ENCODE data around the gene ZNRF3.

ZNRF3 gene

DNA sequence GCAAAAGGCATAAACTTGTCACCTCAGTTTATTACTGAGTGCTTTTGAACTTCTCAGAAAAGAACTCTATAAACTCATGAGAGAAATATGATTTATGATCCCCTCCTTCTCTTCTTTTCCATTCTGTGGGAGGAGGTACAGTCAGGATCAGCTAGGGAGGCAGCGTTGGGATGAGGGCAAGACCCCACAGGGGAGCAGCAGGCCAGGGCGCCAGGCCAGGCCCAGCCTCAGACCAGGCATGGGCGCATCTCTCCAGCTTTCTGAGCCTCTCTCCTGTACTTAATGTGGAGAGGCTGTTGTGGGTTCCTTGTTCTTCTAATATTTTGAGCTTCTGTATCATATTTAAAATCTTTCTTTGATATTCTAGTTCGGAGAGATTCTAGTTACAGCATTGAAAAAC lies 106.5 kb downstream of the ZNRF3 start:
- TF ChIP-seq, protein P1, sequence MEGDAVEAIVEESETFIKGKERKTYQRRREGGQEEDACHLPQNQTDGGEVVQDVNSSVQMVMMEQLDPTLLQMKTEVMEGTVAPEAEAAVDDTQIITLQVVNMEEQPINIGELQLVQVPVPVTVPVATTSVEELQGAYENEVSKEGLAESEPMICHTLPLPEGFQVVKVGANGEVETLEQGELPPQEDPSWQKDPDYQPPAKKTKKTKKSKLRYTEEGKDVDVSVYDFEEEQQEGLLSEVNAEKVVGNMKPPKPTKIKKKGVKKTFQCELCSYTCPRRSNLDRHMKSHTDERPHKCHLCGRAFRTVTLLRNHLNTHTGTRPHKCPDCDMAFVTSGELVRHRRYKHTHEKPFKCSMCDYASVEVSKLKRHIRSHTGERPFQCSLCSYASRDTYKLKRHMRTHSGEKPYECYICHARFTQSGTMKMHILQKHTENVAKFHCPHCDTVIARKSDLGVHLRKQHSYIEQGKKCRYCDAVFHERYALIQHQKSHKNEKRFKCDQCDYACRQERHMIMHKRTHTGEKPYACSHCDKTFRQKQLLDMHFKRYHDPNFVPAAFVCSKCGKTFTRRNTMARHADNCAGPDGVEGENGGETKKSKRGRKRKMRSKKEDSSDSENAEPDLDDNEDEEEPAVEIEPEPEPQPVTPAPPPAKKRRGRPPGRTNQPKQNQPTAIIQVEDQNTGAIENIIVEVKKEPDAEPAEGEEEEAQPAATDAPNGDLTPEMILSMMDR (IDR thresholded peaks at IDR 0.05; ENCODE audit: control insufficient read depth, extremely low read depth, insufficient read depth): no peak
- DNase-seq (ENCODE audit: low read depth): no peak
- H3K4me3 ChIP-seq (ENCODE audit: low read depth, low read length): no peak overlapping the region

DNA sequence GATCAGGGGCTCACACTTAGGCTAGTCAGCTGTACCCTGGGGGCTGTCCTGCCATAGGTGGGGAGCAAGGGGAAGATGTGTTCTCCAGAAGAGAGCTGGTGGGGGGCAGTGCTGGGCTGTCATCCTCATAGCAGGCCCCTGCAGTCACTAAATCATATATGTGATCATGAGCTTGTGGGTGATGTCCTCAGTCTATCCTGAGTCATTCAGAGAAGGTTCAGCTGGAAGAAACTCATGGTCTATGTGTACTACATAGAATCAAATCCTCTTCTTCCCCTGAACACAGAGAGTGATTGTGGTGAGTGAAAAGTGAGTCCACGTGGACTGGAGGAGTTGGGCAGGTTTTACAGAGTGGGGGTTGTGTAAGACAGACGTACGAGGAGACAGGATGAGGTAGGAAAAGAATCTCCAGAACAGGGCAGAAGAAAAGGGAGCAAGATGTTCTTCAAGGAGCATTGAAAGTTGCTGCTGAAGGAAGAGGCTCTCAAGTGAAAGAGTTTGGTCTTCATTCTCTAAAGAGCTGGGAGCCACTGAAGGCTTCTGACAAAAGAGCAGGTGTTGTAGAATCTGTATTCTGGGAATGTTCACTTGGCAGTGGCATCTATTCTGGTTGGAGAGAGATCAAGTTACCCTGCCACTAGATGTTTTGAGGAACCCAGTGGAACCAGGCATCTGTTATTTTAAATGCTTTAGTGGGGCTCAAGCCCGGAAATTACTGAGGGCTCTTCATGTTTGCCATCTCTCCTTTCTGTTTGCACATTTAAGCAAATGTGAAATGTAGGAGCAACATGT lies 109.4 kb downstream of the ZNRF3 start:
- no peak overlapping the region for H3K4me3 ChIP-seq (ENCODE audit: low read depth, low read length)
- TF ChIP-seq, protein P1 (IDR thresholded peaks at IDR 0.05; ENCODE audit: control insufficient read depth, extremely low read depth, insufficient read depth): no peak
- DNase-seq (ENCODE audit: low read depth): no peak

DNA sequence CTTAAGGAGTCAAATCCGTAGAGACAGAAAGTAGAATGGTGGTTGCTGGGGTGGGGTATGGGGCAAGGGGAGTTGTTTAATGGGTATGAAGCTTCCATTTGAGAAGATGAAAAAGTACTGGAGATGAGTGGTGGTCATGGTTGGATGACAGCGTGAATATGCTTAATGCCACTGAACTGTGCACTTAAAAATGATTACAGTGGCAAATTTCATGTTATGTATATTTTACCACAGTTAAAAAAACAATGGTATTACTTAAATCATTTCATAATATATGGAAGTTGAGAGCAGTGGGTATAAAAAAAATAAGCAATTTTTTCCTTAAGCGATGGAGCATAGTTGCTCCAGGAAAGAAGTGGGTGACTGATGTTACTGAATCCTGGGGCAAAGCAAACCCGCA lies 111.2 kb downstream of the ZNRF3 start:
- H3K4me3 ChIP-seq (ENCODE audit: low read depth, low read length): no peak overlapping the region
- TF ChIP-seq, protein P1 (IDR thresholded peaks at IDR 0.05; ENCODE audit: control insufficient read depth, extremely low read depth, insufficient read depth): no peak
- DNase-seq (ENCODE audit: low read depth): no peak

DNA sequence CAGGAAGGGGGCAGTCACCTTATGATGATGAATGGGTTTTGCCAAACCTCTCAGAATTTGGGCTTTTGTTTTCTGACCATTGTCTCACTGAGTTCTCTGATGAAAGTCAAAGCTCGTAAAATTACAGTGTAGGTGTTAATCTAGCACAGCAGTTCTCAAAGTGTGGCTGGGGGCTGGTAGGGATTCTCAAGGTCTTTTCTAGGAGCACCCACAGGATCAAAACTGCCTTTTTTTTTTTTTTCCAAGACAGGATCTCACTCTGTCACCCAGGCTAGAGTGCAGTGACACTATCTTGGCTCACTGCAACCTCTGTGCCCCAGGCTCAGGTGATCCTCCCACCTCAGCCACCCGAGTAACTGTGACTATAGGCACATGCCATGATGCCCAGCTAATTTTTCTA lies 112.2 kb downstream of the ZNRF3 start:
- DNase-seq (ENCODE audit: low read depth): no peak
- TF ChIP-seq, protein P1 (IDR thresholded peaks at IDR 0.05; ENCODE audit: control insufficient read depth, extremely low read depth, insufficient read depth): no peak
- no peak overlapping the region for H3K4me3 ChIP-seq (ENCODE audit: low read depth, low read length)

DNA sequence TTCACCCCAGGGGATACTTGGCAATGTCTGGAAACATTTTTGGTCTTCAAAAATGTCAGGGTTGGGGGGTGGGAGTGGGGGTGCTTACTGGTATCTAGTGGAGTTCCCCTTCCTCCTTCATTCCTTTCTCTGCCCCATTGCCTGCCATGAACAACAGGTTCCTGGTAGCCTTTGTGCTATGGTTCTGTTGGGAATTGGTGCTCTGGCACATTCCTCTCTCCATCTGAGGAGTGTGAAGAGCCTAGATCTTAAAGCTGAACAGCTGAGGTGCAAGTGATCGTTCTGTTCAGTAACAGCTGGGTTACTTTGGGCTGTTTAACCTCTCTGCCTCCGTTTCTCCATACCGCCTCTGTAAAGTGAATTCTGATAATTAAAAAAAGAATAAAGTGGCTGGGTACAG lies 114.0 kb downstream of the ZNRF3 start:
- H3K4me3 ChIP-seq (ENCODE audit: low read depth, low read length): no peak overlapping the region
- no peak for DNase-seq (ENCODE audit: low read depth)
- TF ChIP-seq, protein P1 (IDR thresholded peaks at IDR 0.05; ENCODE audit: control insufficient read depth, extremely low read depth, insufficient read depth): no peak

- no peak overlapping the region for H3K4me3 ChIP-seq (ENCODE audit: low read depth, low read length)
- TF ChIP-seq, protein P1 (IDR thresholded peaks at IDR 0.05; ENCODE audit: control insufficient read depth, extremely low read depth, insufficient read depth): no peak
- no peak for DNase-seq (ENCODE audit: low read depth)
Observed at GRCh38 chr22:28998681-28999080, 115.3 kb downstream of the ZNRF3 start.

DNA sequence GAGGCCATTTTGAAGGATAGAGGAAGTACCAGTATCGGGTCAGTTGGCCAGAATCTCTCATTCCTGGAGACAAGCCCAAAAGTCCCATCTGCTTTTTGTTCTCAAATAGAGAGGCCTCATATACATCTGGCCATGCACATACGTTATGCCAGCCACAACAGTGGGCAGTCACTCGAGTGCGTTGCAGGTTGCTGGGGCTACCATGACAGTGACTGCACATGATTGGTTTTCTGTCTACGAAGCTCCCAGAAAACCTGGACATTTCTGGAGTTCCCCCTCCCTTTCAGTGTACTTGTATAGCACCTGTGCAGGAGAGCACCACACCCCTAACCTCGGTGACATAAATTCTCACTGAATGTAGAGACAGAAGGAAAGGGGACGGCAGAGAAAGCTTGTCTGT lies 116.1 kb downstream of the ZNRF3 start:
- no peak overlapping the region for H3K4me3 ChIP-seq (ENCODE audit: low read depth, low read length)
- no peak for DNase-seq (ENCODE audit: low read depth)
- TF ChIP-seq, protein P1 (IDR thresholded peaks at IDR 0.05; ENCODE audit: control insufficient read depth, extremely low read depth, insufficient read depth): no peak

Data from LNCaP clone FGC (cell line).